Activated CD8-positive, alpha-beta T cell treated with anti-CD3 and anti-CD28 coated beads for 36 hours (primary cell): ENCODE measurements around the gene BCKDK. TPM values are rescaled to one million over a fixed set of nuclear protein-coding genes. Genes with fewer than 3 reads are reported as not detected.

ENCODE experiments used
- ATAC-seq: fragments of 200-7000 bp; cut with Tn5 transposase; one replicate; pipeline ENCODE4 v1.10.0; 2021; ENCODE audit warnings: mild to moderate bottlenecking, moderate library complexity
- CTCF ChIA-PET: fragments of 350-600 bp; sonication (Branson Sonifier 250); formaldehyde crosslinking; loops from one replicate; lab custom pipeline; 2021; ENCODE audit warnings: antibody characterized with exemption; lab: Charles Lee
- POLR2A ChIA-PET: fragments of 350-600 bp; sonication (Branson Sonifier 250); formaldehyde crosslinking; loops from one replicate; lab custom pipeline; 2021; ENCODE audit warnings: antibody characterized with exemption; lab: Charles Lee
- DNase-seq: peaks from one replicate; pipeline ENCODE4 v3.0.0-alpha.2; 2020
- H3K27ac Mint-ChIP-seq: one replicate; pipeline ENCODE4 v1.8.0; 2021; ENCODE audit warnings: mild to moderate bottlenecking, mixed read lengths
- H3K27me3 Mint-ChIP-seq: one replicate; pipeline ENCODE4 v1.8.0; 2021; ENCODE audit warnings: mixed read lengths
- H3K36me3 Mint-ChIP-seq: one replicate; pipeline ENCODE4 v1.8.0; 2021; ENCODE audit warnings: low read depth, mixed read lengths
- H3K4me1 Mint-ChIP-seq: one replicate; pipeline ENCODE4 v1.8.0; 2021; ENCODE audit warnings: low read depth, mixed read lengths
- H3K4me3 Mint-ChIP-seq: one replicate; pipeline ENCODE4 v1.8.0; 2021; ENCODE audit warnings: mild to moderate bottlenecking, moderate library complexity, mixed read lengths
- H3K9me3 Mint-ChIP-seq: one replicate; pipeline ENCODE4 v1.8.0; 2021; ENCODE audit warnings: mixed read lengths
- CTCF ChIP-seq: fragments of 200-600 bp; IDR thresholded peaks from one replicate; pipeline ENCODE4 v1.8.0; 2022; ENCODE audit warnings: antibody characterized with exemption, mild to moderate bottlenecking
- intact Hi-C: fragments of 100-400 bp; cut with micrococcal nuclease; formaldehyde crosslinking; loops from one replicate; pipeline ENCODE4 v1.10.0; 2022
- total RNA-seq, 2 experiments: library from RNA; stranded (reverse); gene quantifications; one replicate each; pipeline ENCODE4 v1.2.3, GENCODE V29; 2021

BCKDK gene
- total RNA-seq, 2 experiments from 2014 or later = 55.1 to 58.7 TPM

GRCh38 chr16:31082368-31083045 lies 25.7 kb upstream of the BCKDK start:
- CTCF ChIA-PET = no interaction called here

DNA sequence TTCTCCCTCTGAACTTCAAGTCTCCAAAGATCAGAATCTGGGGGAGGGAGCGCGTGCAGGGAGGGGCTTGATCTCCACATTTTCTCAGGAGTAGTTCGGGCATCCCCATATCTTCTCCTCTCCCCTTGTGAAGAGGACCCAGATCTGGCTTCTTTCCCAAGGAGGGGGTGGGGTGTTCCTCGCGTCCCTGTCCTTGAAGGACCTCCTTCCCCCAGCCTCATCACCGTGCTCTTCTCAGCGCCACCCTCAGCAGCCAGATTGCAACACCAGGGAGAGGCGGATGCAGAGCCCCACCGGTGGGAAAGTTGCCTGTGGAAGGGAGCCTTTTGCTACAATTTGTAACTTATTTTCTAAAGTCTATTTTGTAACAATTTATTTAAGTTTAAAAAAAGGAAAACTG lies 25.1 kb upstream of the BCKDK start:
- H3K4me1 Mint-ChIP-seq = peaks cover 27% of the 10 kb centered on the region
- no peak for ATAC-seq
- no peak for DNase-seq
- peaks cover 30% of the 10 kb centered on the region for H3K36me3 Mint-ChIP-seq
- H3K9me3 Mint-ChIP-seq = no peaks in the 10 kb centered on the region
- POLR2A ChIA-PET = interaction anchor here (5.8 kb wide), 1 partner anchor 10 kb away, joined by 22 read pairs; the partner anchor contains the start of genes ZNF646 and ZNF668
- H3K4me3 Mint-ChIP-seq = no peak overlapping the region
- no peaks in the 10 kb centered on the region for H3K27me3 Mint-ChIP-seq
- CTCF ChIA-PET = no interaction called here
- intact Hi-C loops = no loop called here
- TF ChIP-seq CTCF = no peak
- no peak overlapping the region for H3K27ac Mint-ChIP-seq

More at GRCh38 chr16:31082368-31083045, 25.7 kb upstream of the BCKDK start:
- H3K9me3 Mint-ChIP-seq = no peaks in the 10 kb centered on the region
- H3K4me1 Mint-ChIP-seq = peaks cover 32% of the 10 kb centered on the region
- H3K27me3 Mint-ChIP-seq = no peaks in the 10 kb centered on the region
- POLR2A ChIA-PET = interaction anchor here (5.8 kb wide), 1 partner anchor 9 kb away, joined by 22 read pairs; the partner anchor contains the start of genes ZNF646 and ZNF668
- no peak overlapping the region for H3K4me3 Mint-ChIP-seq
- H3K36me3 Mint-ChIP-seq = peaks cover 35% of the 10 kb centered on the region
- no peak for TF ChIP-seq CTCF
- peak overlapping the region; percentile 11 for H3K27ac Mint-ChIP-seq
- intact Hi-C loops = no loop called here
- DNase-seq = no peak
- ATAC-seq = no peak

GRCh38 chr16:31083556-31083955 lies 24.6 kb upstream of the BCKDK start:
- POLR2A ChIA-PET = interaction anchor here (1.0 to 5.8 kb wide), 4 partner anchors 10 to 120 kb away, joined by 3 to 22 read pairs (median 4); partner anchors contain the start of genes VKORC1, ZNF646 and ZNF668
- Mint-ChIP-seq H3K4me1 (peaks cover 25% of the 10 kb centered on the region), H3K9me3 (no peaks in the 10 kb centered on the region), H3K27ac (no peak overlapping the region), H3K36me3 (peaks cover 26% of the 10 kb centered on the region), H3K27me3 (no peaks in the 10 kb centered on the region), H3K4me3 (no peak overlapping the region)
- no peak for ATAC-seq
- TF ChIP-seq CTCF = no peak
- CTCF ChIA-PET = no interaction called here
- no peak for DNase-seq
- intact Hi-C loops = no loop called here

GRCh38 chr16:31083981-31084380 lies 24.2 kb upstream of the BCKDK start:
- DNase-seq = no peak
- no peak overlapping the region for H3K27ac Mint-ChIP-seq
- no peak overlapping the region for H3K4me3 Mint-ChIP-seq
- H3K27me3 Mint-ChIP-seq = no peaks in the 10 kb centered on the region
- TF ChIP-seq CTCF = no peak
- CTCF ChIA-PET = no interaction called here
- no peak for ATAC-seq
- H3K4me1 Mint-ChIP-seq = peaks cover 22% of the 10 kb centered on the region
- H3K36me3 Mint-ChIP-seq = peaks cover 22% of the 10 kb centered on the region
- no peaks in the 10 kb centered on the region for H3K9me3 Mint-ChIP-seq
- intact Hi-C loops = no loop called here
- POLR2A ChIA-PET = interaction anchor here (1.0 to 5.8 kb wide), 4 partner anchors 10 to 120 kb away, joined by 3 to 22 read pairs (median 4); partner anchors contain the start of genes VKORC1, ZNF646 and ZNF668
